Activated CD8-positive, alpha-beta T cell treated with anti-CD3 and anti-CD28 coated beads for 36 hours (primary cell): Measurements from ENCODE around the gene LCORL. TPM values are rescaled to one million over a fixed set of nuclear protein-coding genes. Genes with fewer than 3 reads are reported as not detected.
"Not testable (repeated sequence)": the region's sequence is repeated elsewhere in the genome, so short reads cannot be mapped to it uniquely, and the experiment has no call there.

Source experiments
- ATAC-seq: fragments of 200-7000 bp; cut with Tn5 transposase; one replicate; pipeline ENCODE4 v1.10.0; 2021; ENCODE audit warnings: mild to moderate bottlenecking, moderate library complexity
- CTCF ChIA-PET: fragments of 350-600 bp; sonication (Branson Sonifier 250); formaldehyde crosslinking; loops from one replicate; lab custom pipeline; 2021; ENCODE audit warnings: antibody characterized with exemption; lab: Charles Lee
- POLR2A ChIA-PET: fragments of 350-600 bp; sonication (Branson Sonifier 250); formaldehyde crosslinking; loops from one replicate; lab custom pipeline; 2021; ENCODE audit warnings: antibody characterized with exemption; lab: Charles Lee
- DNase-seq: peaks from one replicate; pipeline ENCODE4 v3.0.0-alpha.2; 2020
- H3K27ac Mint-ChIP-seq: one replicate; pipeline ENCODE4 v1.8.0; 2021; ENCODE audit warnings: mild to moderate bottlenecking, mixed read lengths
- H3K27me3 Mint-ChIP-seq: one replicate; pipeline ENCODE4 v1.8.0; 2021; ENCODE audit warnings: mixed read lengths
- H3K36me3 Mint-ChIP-seq: one replicate; pipeline ENCODE4 v1.8.0; 2021; ENCODE audit warnings: low read depth, mixed read lengths
- H3K4me1 Mint-ChIP-seq: one replicate; pipeline ENCODE4 v1.8.0; 2021; ENCODE audit warnings: low read depth, mixed read lengths
- H3K4me3 Mint-ChIP-seq: one replicate; pipeline ENCODE4 v1.8.0; 2021; ENCODE audit warnings: mild to moderate bottlenecking, moderate library complexity, mixed read lengths
- H3K9me3 Mint-ChIP-seq: one replicate; pipeline ENCODE4 v1.8.0; 2021; ENCODE audit warnings: mixed read lengths
- CTCF ChIP-seq: fragments of 200-600 bp; IDR thresholded peaks from one replicate; pipeline ENCODE4 v1.8.0; 2022; ENCODE audit warnings: antibody characterized with exemption, mild to moderate bottlenecking
- intact Hi-C: fragments of 100-400 bp; cut with micrococcal nuclease; formaldehyde crosslinking; loops from one replicate; pipeline ENCODE4 v1.10.0; 2022
- total RNA-seq, 2 experiments: library from RNA; stranded (reverse); gene quantifications; one replicate each; pipeline ENCODE4 v1.2.3, GENCODE V29; 2021

The LCORL gene
- total RNA-seq, 2 experiments from 2014 or later, result 8.9 to 10.3 TPM

GRCh38 chr4:17854036-17854435, 167.5 kb downstream of the LCORL start:
- TF ChIP-seq CTCF, result no peak
- intact Hi-C loops, result no loop called here
- POLR2A ChIA-PET, result no interaction called here
- CTCF ChIA-PET, result no interaction called here
- ATAC-seq (no peak), DNase-seq (no peak)
- H3K4me3 Mint-ChIP-seq, result no peak overlapping the region
- no peak overlapping the region for H3K27ac Mint-ChIP-seq
- no peaks in the 10 kb centered on the region for H3K27me3 Mint-ChIP-seq
- no peaks in the 10 kb centered on the region for H3K4me1 Mint-ChIP-seq
- H3K9me3 Mint-ChIP-seq, result peaks cover 2% of the 10 kb centered on the region
- peaks cover 4% of the 10 kb centered on the region for H3K36me3 Mint-ChIP-seq

- ChIA-PET CTCF (no interaction called here), POLR2A (no interaction called here)
- peaks cover 8% of the 10 kb centered on the region for H3K36me3 Mint-ChIP-seq
- no peaks in the 10 kb centered on the region for H3K4me1 Mint-ChIP-seq
- intact Hi-C loops, result no loop called here
- H3K27ac Mint-ChIP-seq, result no peak overlapping the region
- H3K27me3 Mint-ChIP-seq, result no peaks in the 10 kb centered on the region
- no peak overlapping the region for H3K4me3 Mint-ChIP-seq
- TF ChIP-seq CTCF, result no peak
- ATAC-seq, result no peak
- no peak for DNase-seq
- H3K9me3 Mint-ChIP-seq, result no peaks in the 10 kb centered on the region
These were observed 169.6 kb downstream of the LCORL start for GRCh38 chr4:17851959-17852358.

- POLR2A ChIA-PET, H3K27ac Mint-ChIP-seq, intact Hi-C loops, CTCF ChIA-PET, H3K9me3 Mint-ChIP-seq, H3K27me3 Mint-ChIP-seq, DNase-seq, H3K4me3 Mint-ChIP-seq, ATAC-seq, H3K4me1 Mint-ChIP-seq: not testable (repeated sequence)
- H3K36me3 Mint-ChIP-seq, result peaks cover 18% of the 10 kb centered on the region
These were observed 171.3 kb downstream of the LCORL start for GRCh38 chr4:17850295-17850694.

- Mint-ChIP-seq H3K27me3 (no peaks in the 10 kb centered on the region), H3K4me3 (no peak overlapping the region), H3K4me1 (no peaks in the 10 kb centered on the region), H3K9me3 (no peaks in the 10 kb centered on the region), H3K36me3 (peaks cover 43% of the 10 kb centered on the region), H3K27ac (no peak overlapping the region)
- POLR2A ChIA-PET, result no interaction called here
- DNase-seq, result no peak
- CTCF ChIA-PET, result interaction anchor here (2.1 kb wide), 1 partner anchor 29 kb away, joined by 7 read pairs; no protein-coding TSS in a partner anchor
- ATAC-seq, result no peak
- intact Hi-C loops, result no loop called here
- TF ChIP-seq CTCF, result no peak
These were observed 175.3 kb downstream of the LCORL start for GRCh38 chr4:17846266-17846665.

- Mint-ChIP-seq H3K9me3 (no peaks in the 10 kb centered on the region), H3K36me3 (peaks cover 58% of the 10 kb centered on the region), H3K4me1 (no peaks in the 10 kb centered on the region), H3K27me3 (no peaks in the 10 kb centered on the region), H3K27ac (no peak overlapping the region), H3K4me3 (no peak overlapping the region)
- ATAC-seq (no peak), DNase-seq (no peak)
- TF ChIP-seq CTCF, result no peak
- intact Hi-C loops, result no loop called here
- ChIA-PET CTCF (no interaction called here), POLR2A (interaction anchor here (1.3 kb wide), 2 partner anchors 8 to 13 kb away, joined by 3 to 7 read pairs; partner anchors contain the start of genes DCAF16 and NCAPG)
These were observed 197.5 kb downstream of the LCORL start for GRCh38 chr4:17823871-17824669.
